H1 (cell line): Measurements from ENCODE around the gene RXRA. TPM values are rescaled to one million over a fixed set of nuclear protein-coding genes. Genes with fewer than 3 reads are reported as not detected.

Experiments
- CTCF ChIA-PET: fragments of 300-600 bp; sonication (Branson Sonifier 250); formaldehyde crosslinking; loops from one replicate; lab custom pipeline; 2021; ENCODE audit not compliant: partially characterized antibody; lab: Charles Lee
- POLR2A ChIA-PET: fragments of 300-600 bp; sonication (Branson Sonifier 250); formaldehyde crosslinking; loops from one replicate; lab custom pipeline; 2021; ENCODE audit warnings: inconsistent platforms; ENCODE audit not compliant: partially characterized antibody; lab: Charles Lee
- DNase-seq, 2 experiments: peaks; one replicate each; pipeline versions ENCODE4 v3.0.0 to v3.0.0-alpha.2; 2010 to 2022; ENCODE audit warnings: low spot score in 2 of 2, low read depth in 1 of 2, mixed read lengths in 1 of 2
- FAIRE-seq: peaks from 2 replicates; lab custom pipeline; 2011; peaks lifted over from hg19 to GRCh38; lab: Jason Lieb, UNC
- H2AFZ ChIP-seq: 2 replicates; pipeline ENCODE4 v1.8.1; 2012; ENCODE audit warnings: low read length, inconsistent platforms
- H2AK5ac ChIP-seq: 2 replicates; pipeline ENCODE4 v1.6.1; 2013; ENCODE audit warnings: low read depth, low read length
- H2BK120ac ChIP-seq: replicated peaks from 2 replicates; pipeline ENCODE3; 2013; ENCODE audit warnings: low read depth, low read length, inconsistent platforms
- H2BK12ac ChIP-seq: 2 replicates; pipeline ENCODE4 v1.6.1; 2013; ENCODE audit warnings: low read depth, low read length
- H2BK15ac ChIP-seq: 2 replicates; pipeline ENCODE4 v1.6.1; 2013; ENCODE audit warnings: low read length
- H2BK20ac ChIP-seq: 2 replicates; pipeline ENCODE4 v1.6.1; 2013; ENCODE audit warnings: low read length
- H2BK5ac ChIP-seq: 2 replicates; pipeline ENCODE4 v1.6.1; 2013; ENCODE audit warnings: low read depth, low read length
- H3K14ac ChIP-seq: 2 replicates; pipeline ENCODE4 v1.6.1; 2013; ENCODE audit warnings: inconsistent platforms; ENCODE audit not compliant: insufficient read length
- H3K18ac ChIP-seq: 2 replicates; pipeline ENCODE4 v1.6.1; 2013; ENCODE audit warnings: low read length; ENCODE audit errors: extremely low read depth
- H3K23ac ChIP-seq: 2 replicates; pipeline ENCODE4 v1.6.1; 2013; ENCODE audit warnings: inconsistent platforms; ENCODE audit not compliant: insufficient read length
- H3K23me2 ChIP-seq: 2 replicates; pipeline ENCODE4 v1.6.1; 2013; ENCODE audit warnings: low read depth, low read length
- H3K27ac ChIP-seq: 2 replicates; pipeline ENCODE4 v1.6.1; 2011; ENCODE audit warnings: low read depth, low read length, inconsistent platforms
- H3K27me3 ChIP-seq, 4 experiments: replicated peaks in 1 of 4; 1 replicate in 1 of 4; 2 replicates in 3 of 4; pipeline versions ENCODE4 v1.6.1 to v1.8.1; 2011 to 2013; ENCODE audit warnings: low read length in 3 of 4, mild to moderate bottlenecking in 3 of 4, inconsistent platforms in 2 of 4, mixed read lengths in 2 of 4, moderate library complexity in 1 of 4; ENCODE audit not compliant: control insufficient read depth in 3 of 4, insufficient read depth in 3 of 4; ENCODE audit errors: extremely low read depth in 1 of 4
- H3K36me3 ChIP-seq, 4 experiments: 2 replicates each; pipeline versions ENCODE4 v1.6.1 to v1.8.1; 2011 to 2013; ENCODE audit warnings: mild to moderate bottlenecking in 4 of 4, low read length in 3 of 4, moderate library complexity in 2 of 4, control low read depth in 1 of 4, inconsistent platforms in 1 of 4; ENCODE audit not compliant: insufficient read depth in 4 of 4, control insufficient read depth in 2 of 4
- H3K4ac ChIP-seq: replicated peaks from 2 replicates; pipeline ENCODE3; 2013; ENCODE audit warnings: low read length, low read depth, mixed read lengths, inconsistent platforms; ENCODE audit not compliant: insufficient read length
- H3K4me1 ChIP-seq, 4 experiments: replicated peaks in 1 of 4; 1 replicate in 1 of 4; 2 replicates in 3 of 4; pipeline versions ENCODE4 v1.6.1 to v1.8.1; 2011 to 2013; ENCODE audit warnings: low read length in 3 of 4, inconsistent platforms in 2 of 4, mixed read lengths in 1 of 4; ENCODE audit not compliant: insufficient read depth in 4 of 4, control insufficient read depth in 3 of 4
- H3K4me2 ChIP-seq, 2 experiments: 2 replicates each; pipeline versions ENCODE4 v1.6.1 to v1.8.1; 2011 to 2013; ENCODE audit warnings: low read depth in 2 of 2, low read length in 2 of 2, control low read depth in 1 of 2, inconsistent platforms in 1 of 2, mild to moderate bottlenecking in 1 of 2; ENCODE audit not compliant: insufficient read depth in 1 of 2
- H3K4me3 ChIP-seq, 4 experiments: fragments of 200-600, 300-600 bp in 1 of 4; sonication (generic), shearing (Covaris generic), sonication (Bioruptor Twin) in 1 of 4; 2 replicates each; pipeline versions ENCODE4 v1.5.1 to v1.8.1; 2011 to 2016; ENCODE audit warnings: low read length in 4 of 4, low read depth in 3 of 4, control low read depth in 2 of 4, inconsistent platforms in 2 of 4, mild to moderate bottlenecking in 2 of 4, mixed read lengths in 1 of 4, moderate library complexity in 1 of 4; ENCODE audit not compliant: insufficient read depth in 2 of 4; ENCODE audit errors: extremely low read depth in 1 of 4
- H3K56ac ChIP-seq: replicated peaks from 2 replicates; pipeline ENCODE3; 2013; ENCODE audit warnings: low read depth, mild to moderate bottlenecking, mixed read lengths, low read length, inconsistent platforms; ENCODE audit not compliant: insufficient read length
- H3K79me1 ChIP-seq: 2 replicates; pipeline ENCODE4 v1.6.1; 2013; ENCODE audit warnings: low read depth, low read length, control low read depth
- H3K79me2 ChIP-seq, 2 experiments: 2 replicates each; pipeline versions ENCODE4 v1.6.1 to v1.8.1; 2012 to 2013; ENCODE audit warnings: low read length in 2 of 2, mild to moderate bottlenecking in 2 of 2, inconsistent platforms in 1 of 2; ENCODE audit not compliant: insufficient read depth in 2 of 2, control insufficient read depth in 1 of 2
- H3K9ac ChIP-seq, 4 experiments: replicated peaks in 1 of 4; 1 replicate in 1 of 4; 2 replicates in 3 of 4; pipeline versions ENCODE4 v1.6.1 to v1.8.1; 2011 to 2013; ENCODE audit warnings: low read depth in 3 of 4, low read length in 3 of 4, control low read depth in 2 of 4, mild to moderate bottlenecking in 2 of 4, moderate library complexity in 2 of 4, inconsistent platforms in 1 of 4; ENCODE audit errors: extremely low read depth in 1 of 4
- H3K9me3 ChIP-seq, 2 experiments: 2 replicates each; pipeline versions ENCODE4 v1.6.1 to v1.8.1; 2012 to 2013; ENCODE audit warnings: mild to moderate bottlenecking in 2 of 2, moderate library complexity in 2 of 2, control low read depth in 1 of 2, inconsistent platforms in 1 of 2, low read depth in 1 of 2, low read length in 1 of 2, mixed read lengths in 1 of 2; ENCODE audit not compliant: insufficient read depth in 2 of 2
- H4K20me1 ChIP-seq, 2 experiments: replicated peaks in 1 of 2; 2 replicates each; pipeline versions ENCODE3 to v1.8.1; 2011 to 2013; ENCODE audit warnings: inconsistent platforms in 2 of 2, low read length in 2 of 2, mild to moderate bottlenecking in 1 of 2; ENCODE audit not compliant: insufficient read depth in 2 of 2, control insufficient read depth in 1 of 2
- H4K5ac ChIP-seq: 2 replicates; pipeline ENCODE4 v1.6.1; 2013; ENCODE audit warnings: low read length, low read depth, mixed read lengths, inconsistent platforms; ENCODE audit not compliant: insufficient read length
- H4K8ac ChIP-seq: 2 replicates; pipeline ENCODE4 v1.8.0; 2013; ENCODE audit warnings: mild to moderate bottlenecking, moderate library complexity, low read length, inconsistent platforms; ENCODE audit not compliant: insufficient read depth; ENCODE audit errors: extremely low read depth
- H4K91ac ChIP-seq: replicated peaks from 2 replicates; pipeline ENCODE3; 2013; ENCODE audit warnings: low read length, mixed read lengths, inconsistent platforms; ENCODE audit not compliant: insufficient read length
- BRCA1 ChIP-seq: IDR thresholded peaks from 2 replicates; pipeline ENCODE4 v1.6.1; 2012; ENCODE audit warnings: low read depth, low read length, improper control_type of control experiment
- CBX5 ChIP-seq: fragments of 300-800, 300-1000 bp; sonication (generic); IDR thresholded peaks from 2 replicates; pipeline ENCODE4 v1.7.1; 2016; ENCODE audit warnings: antibody characterized with exemption, low read length, low read depth
- CBX8 ChIP-seq: fragments of 300-800, 300-1000 bp; sonication (generic); IDR thresholded peaks from 2 replicates; pipeline ENCODE4 v1.7.1; 2016; ENCODE audit warnings: low read depth, low read length, borderline replicate concordance
- CHD2 ChIP-seq: IDR thresholded peaks from 2 replicates; pipeline ENCODE4 v1.6.1; 2012; ENCODE audit warnings: low read length, improper control_type of control experiment
- CTBP2 ChIP-seq: IDR thresholded peaks from 2 replicates; pipeline ENCODE4 v1.7.0; 2011; ENCODE audit warnings: borderline replicate concordance, mild to moderate bottlenecking, moderate library complexity, mixed read lengths, low read length; ENCODE audit not compliant: insufficient read depth, insufficient read length
- HDAC2 ChIP-seq, 2 experiments: fragments of 300-600 bp in 1 of 2; sonication (generic) in 1 of 2; IDR thresholded peaks; 2 replicates each; pipeline ENCODE4 v1.6.1; 2011 to 2012; ENCODE audit warnings: low read depth in 2 of 2, low read length in 2 of 2, mild to moderate bottlenecking in 2 of 2, moderate library complexity in 2 of 2, borderline replicate concordance in 1 of 2, inconsistent platforms in 1 of 2
- MAX ChIP-seq: IDR thresholded peaks from 2 replicates; pipeline ENCODE4 v1.6.1; 2012; ENCODE audit warnings: inconsistent platforms
- PHF8 ChIP-seq: fragments of 200-600 bp; sonication (generic); conservative IDR thresholded peaks from 2 replicates; pipeline ENCODE4 v1.7.1; 2012; ENCODE audit warnings: low read depth, mild to moderate bottlenecking, inconsistent platforms, low read length, moderate library complexity
- POLR2A ChIP-seq, 2 experiments: IDR thresholded peaks; 1 replicate in 1 of 2; 2 replicates in 1 of 2; pipeline ENCODE4 v1.6.1; 2011; ENCODE audit warnings: low read depth in 2 of 2, low read length in 2 of 2, mild to moderate bottlenecking in 2 of 2; ENCODE audit errors: control extremely low read depth in 1 of 2
- POU5F1 ChIP-seq: IDR thresholded peaks from 2 replicates; pipeline ENCODE4 v1.6.1; 2011; ENCODE audit warnings: low read depth, mild to moderate bottlenecking, low read length, moderate library complexity
- SIX5 ChIP-seq: IDR thresholded peaks from 2 replicates; pipeline ENCODE4 v1.6.1; 2011; ENCODE audit warnings: mild to moderate bottlenecking, low read depth, low read length
- SRF ChIP-seq: IDR thresholded peaks from 2 replicates; pipeline ENCODE4 v1.6.1; 2011; ENCODE audit warnings: mild to moderate bottlenecking, low read depth, low read length, moderate library complexity
- TBP ChIP-seq: IDR thresholded peaks from 2 replicates; pipeline ENCODE4 v1.6.1; 2011; ENCODE audit warnings: low read depth, low read length, improper control_type of control experiment
- YY1 ChIP-seq: IDR thresholded peaks from 2 replicates; pipeline ENCODE4 v1.6.1; 2011; ENCODE audit warnings: low read depth, mild to moderate bottlenecking, low read length
- WGBS, 2 experiments: shearing (Covaris generic) in 1 of 2; methylation state at CpG; one replicate each; pipeline versions ENCODE4 v1.1.6 to v1.1.7; 2013 to 2015; ENCODE audit warnings: low lambda C conversion rate in 2 of 2, mixed read lengths in 2 of 2, inconsistent platforms in 1 of 2, low coverage in 1 of 2, missing lambda C conversion rate in 1 of 2; ENCODE audit not compliant: insufficient replicate concordance in 2 of 2, insufficient coverage in 1 of 2, insufficient read length in 1 of 2; ENCODE audit errors: extremely low coverage in 1 of 2, missing lambda C conversion rate in 1 of 2; 5-methylcytosine and 5-hydroxymethylcytosine counted together
- polyA plus RNA-seq, 7 experiments: library from polyadenylated mRNA; depleted of rRNA in 3 of 7; stranded (reverse) in 5 of 7; unstranded in 2 of 7; fragments of >200 nt in 5 of 7; fragments of 200-250 nt in 2 of 7; gene quantifications; 1 replicate in 5 of 7; 2 replicates in 1 of 7; 4 replicates in 1 of 7; pipeline versions ENCODE4 v1.2.1 to v1.2.3, GENCODE V29; 2011 to 2013; ENCODE audit warnings: missing spikeins in 2 of 7, mixed read lengths in 2 of 7
- total RNA-seq: library from RNA; stranded (reverse); fragmentation: NEBNext Ultra II Directional; extraction: Animal tissue kit (Norgen Biotek cat#: 25700); gene quantifications from 2 replicates; pipeline ENCODE4 v1.2.1, GENCODE V29; 2021

Gene RXRA
- total and polyA plus RNA-seq, 2 of the 8 experiments (the other 6 are each of a cell fraction or from before 2014, with no cell fraction given) = 9.8 to 29.4 TPM

DNA sequence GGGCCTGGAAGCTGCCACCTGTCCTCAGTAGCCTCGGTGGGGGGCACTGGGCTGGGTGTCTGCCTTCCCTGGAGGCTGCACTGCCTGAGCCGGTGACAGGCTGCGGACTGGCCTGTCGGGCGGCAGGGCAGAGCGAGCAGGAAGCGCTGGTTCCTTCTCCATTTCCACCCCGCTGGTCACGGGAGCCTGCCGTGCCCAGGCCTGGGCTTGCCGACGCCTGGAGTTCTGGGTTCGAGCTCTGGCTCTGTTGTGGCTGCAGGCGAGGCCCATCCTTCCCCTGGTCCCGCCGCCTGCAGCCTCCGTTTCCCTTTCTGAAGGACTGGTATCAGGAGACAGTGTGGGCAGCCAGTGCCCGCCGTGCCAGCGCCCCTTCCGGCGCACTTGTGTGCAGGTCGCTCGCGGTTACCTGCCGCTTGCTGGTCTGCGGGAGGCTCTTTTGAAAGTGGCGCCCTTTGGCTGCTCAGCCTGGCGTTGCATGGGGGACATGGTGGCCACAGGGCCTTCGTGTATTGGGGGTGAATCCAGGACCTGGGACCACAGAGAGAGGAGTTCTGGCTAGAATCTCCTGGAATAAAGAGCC is 34.0 kb downstream of the RXRA start:
- Histone ChIP-seq H3K4ac (no peak overlapping the region), H3K79me2 (peaks cover 0 to 31% of the 10 kb centered on the region in 2 experiments; a peak in 1 of 4 replicates), H3K79me1 (peaks cover 11% of the 10 kb centered on the region), H2AK5ac (no peak overlapping the region), H3K14ac (no peak overlapping the region), H2BK5ac (no peak overlapping the region), H3K4me3 (no peak overlapping the region), H4K5ac (no peak overlapping the region), H2BK12ac (no peak overlapping the region), H3K27me3 (no peaks in the 10 kb centered on the region), H3K23ac (no peak overlapping the region), H3K23me2 (no peaks in the 10 kb centered on the region), H2BK120ac (no peak overlapping the region), H3K9me3 (no peaks in the 10 kb centered on the region), H3K56ac (no peak overlapping the region), H4K20me1 (peaks cover 15 to 39% of the 10 kb centered on the region in 2 experiments), H3K4me1 (no peaks in the 10 kb centered on the region; a peak in 1 of 7 replicates), H2BK15ac (no peak overlapping the region), H3K36me3 (no peaks in the 10 kb centered on the region), H4K8ac (peak overlapping the region; percentile 25; the same call in 1 of the 2 replicates), H2AFZ (no peak overlapping the region), H3K9ac (no peak overlapping the region), H3K18ac (no peak overlapping the region), H3K27ac (no peak overlapping the region), H2BK20ac (no peak overlapping the region), H3K4me2 (no peak overlapping the region), H4K91ac (no peak overlapping the region)
- whole genome bisulfite sequencing, 2 experiments = 88% methylated on average over 22 of the region's 30 CpGs; no CpG with 5 or more reads in 1 of the 2 experiments
- TF ChIP-seq TBP (no peak), SIX5 (no peak), CBX8 (no peak), POU5F1 (no peak), SRF (no peak), CHD2 (no peak), HDAC2 (IDR thresholded peaks at IDR 0.05; ENCODE audit: borderline replicate concordance in 1 of 2, low read depth in 2 of 2, low read length in 2 of 2) (no peak), PHF8 (no peak), MAX (no peak), YY1 (no peak), POLR2A (IDR thresholded peaks at IDR 0.05; ENCODE audit: control extremely low read depth in 1 of 2, low read depth in 2 of 2, low read length in 2 of 2) (no peak), CBX5 (no peak), BRCA1 (no peak), CTBP2 (no peak)
- ChIA-PET POLR2A (no interaction called here), CTCF (interaction anchor here (1.0 to 2.6 kb wide), 3 partner anchors 18 to 189 kb away, joined by 3 to 9 read pairs (median 4); no protein-coding TSS in a partner anchor)
- no peak for FAIRE-seq
- no peak for DNase-seq
